Activated naive CD4-positive, alpha-beta T cell treated with anti-CD3 and anti-CD28 coated beads, Interleukin-2, amount 50 U/mL, for 24 hours (primary cell): ENCODE data around the gene TBC1D5.

ENCODE experiments used
- H3K27ac Mint-ChIP-seq: one replicate; pipeline ENCODE4 v1.8.0; 2021; ENCODE audit warnings: mild to moderate bottlenecking, mixed read lengths
- H3K27me3 Mint-ChIP-seq: one replicate; pipeline ENCODE4 v1.8.0; 2021; ENCODE audit warnings: mixed read lengths
- H3K36me3 Mint-ChIP-seq: one replicate; pipeline ENCODE4 v1.8.0; 2021; ENCODE audit warnings: mixed read lengths
- H3K4me1 Mint-ChIP-seq: one replicate; pipeline ENCODE4 v1.8.0; 2021; ENCODE audit warnings: mixed read lengths
- H3K4me3 Mint-ChIP-seq: one replicate; pipeline ENCODE4 v1.8.0; 2021; ENCODE audit warnings: mild to moderate bottlenecking, mixed read lengths
- H3K9me3 Mint-ChIP-seq: one replicate; pipeline ENCODE4 v1.8.0; 2021; ENCODE audit warnings: mixed read lengths

Gene TBC1D5

DNA sequence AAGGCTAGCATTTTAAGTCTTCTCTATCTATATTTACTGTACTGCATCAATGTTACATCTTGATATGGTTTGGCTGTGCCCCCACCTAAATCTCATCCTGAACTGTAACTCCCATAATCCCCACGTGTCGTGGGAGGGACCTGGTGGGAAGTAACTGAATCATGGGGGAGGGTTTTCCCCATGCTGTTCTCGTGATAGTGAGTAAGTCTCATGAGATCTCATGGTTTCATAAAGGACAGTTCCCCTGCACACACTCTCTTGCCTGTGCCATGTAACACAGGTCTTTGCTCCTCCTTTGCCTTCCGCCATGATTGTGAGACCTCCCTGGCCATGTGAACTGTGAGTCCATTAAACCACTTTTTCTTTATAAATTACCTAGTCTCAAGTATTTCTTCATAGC, 161.5 kb downstream of the TBC1D5 start:
- no peak overlapping the region for H3K4me3 Mint-ChIP-seq
- peaks cover 8% of the 10 kb centered on the region for H3K36me3 Mint-ChIP-seq
- peaks cover 7% of the 10 kb centered on the region for H3K4me1 Mint-ChIP-seq
- no peaks in the 10 kb centered on the region for H3K27me3 Mint-ChIP-seq
- H3K27ac Mint-ChIP-seq, result no peak overlapping the region
- H3K9me3 Mint-ChIP-seq, result no peaks in the 10 kb centered on the region

DNA sequence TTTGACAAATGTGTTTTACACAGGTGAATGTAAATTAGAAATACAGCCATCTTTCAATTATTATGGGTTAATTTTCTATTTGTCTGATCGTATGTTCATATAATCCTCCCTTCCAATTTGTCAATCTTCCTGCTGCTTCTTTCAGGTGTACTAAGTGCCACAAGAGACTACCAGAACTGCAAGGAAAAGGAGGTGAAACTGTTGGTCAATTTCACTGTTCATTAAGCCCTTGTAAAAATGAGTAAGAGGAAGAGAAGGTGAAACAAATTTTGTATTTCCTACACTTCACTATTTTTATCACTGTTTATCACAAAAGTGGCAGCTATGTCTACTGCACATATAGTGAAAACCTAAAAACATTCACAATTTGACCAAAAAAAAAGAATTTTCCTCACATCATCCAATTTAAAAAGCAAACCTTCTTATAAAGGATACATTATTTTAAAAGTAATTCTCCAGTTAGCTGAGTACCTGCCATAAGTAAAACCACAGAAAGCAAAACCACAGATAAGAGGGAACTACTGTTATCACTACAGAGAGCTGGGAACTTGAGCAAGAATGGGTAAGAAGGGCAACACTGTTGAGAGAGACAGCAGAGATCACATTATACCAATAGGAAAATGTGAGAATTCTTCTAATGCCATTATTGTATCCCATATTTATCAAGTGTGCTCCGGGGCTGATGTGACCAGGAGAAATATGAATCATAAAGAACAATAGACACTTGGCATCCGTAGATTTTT, 163.0 kb downstream of the TBC1D5 start:
- H3K27me3 Mint-ChIP-seq, result no peaks in the 10 kb centered on the region
- H3K9me3 Mint-ChIP-seq, result no peaks in the 10 kb centered on the region
- H3K4me1 Mint-ChIP-seq, result peaks cover 6% of the 10 kb centered on the region
- no peak overlapping the region for H3K27ac Mint-ChIP-seq
- H3K36me3 Mint-ChIP-seq, result peaks cover 8% of the 10 kb centered on the region
- no peak overlapping the region for H3K4me3 Mint-ChIP-seq

DNA sequence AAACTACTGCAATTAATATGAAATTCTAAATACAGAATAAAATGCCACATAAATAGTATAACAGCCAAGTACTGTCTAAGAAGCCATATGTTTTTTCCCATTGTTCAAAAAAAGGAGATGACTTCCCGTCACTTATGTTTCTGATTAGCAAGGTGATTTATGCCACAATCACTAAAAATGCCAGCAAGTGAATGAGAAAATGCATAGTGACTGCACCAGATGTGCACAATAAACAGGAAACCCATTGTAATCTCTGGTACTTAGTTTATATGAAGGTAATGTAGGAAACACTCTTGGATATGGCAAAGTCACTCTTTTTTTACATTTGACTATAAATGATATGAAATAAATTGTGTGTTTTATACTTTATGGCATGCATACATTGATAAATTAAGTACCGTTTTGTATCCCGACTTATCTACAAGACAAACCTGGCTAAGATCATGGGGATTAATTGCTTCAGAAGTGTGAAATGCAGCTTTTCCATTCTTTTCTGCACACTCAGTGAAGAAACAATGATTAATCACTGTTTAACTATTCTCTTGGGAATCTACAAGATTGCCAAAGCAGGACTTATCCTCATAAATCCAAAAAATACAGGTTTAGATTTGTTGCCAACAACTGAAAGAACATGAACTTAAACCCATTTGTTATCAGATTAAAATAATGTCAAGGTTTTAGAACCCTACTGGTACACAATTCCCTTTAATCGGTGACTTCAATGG, 164.5 kb downstream of the TBC1D5 start:
- Mint-ChIP-seq H3K36me3 (peaks cover 4% of the 10 kb centered on the region), H3K27me3 (no peaks in the 10 kb centered on the region), H3K4me1 (peaks cover 10% of the 10 kb centered on the region), H3K27ac (no peak overlapping the region), H3K9me3 (no peaks in the 10 kb centered on the region), H3K4me3 (no peak overlapping the region)

DNA sequence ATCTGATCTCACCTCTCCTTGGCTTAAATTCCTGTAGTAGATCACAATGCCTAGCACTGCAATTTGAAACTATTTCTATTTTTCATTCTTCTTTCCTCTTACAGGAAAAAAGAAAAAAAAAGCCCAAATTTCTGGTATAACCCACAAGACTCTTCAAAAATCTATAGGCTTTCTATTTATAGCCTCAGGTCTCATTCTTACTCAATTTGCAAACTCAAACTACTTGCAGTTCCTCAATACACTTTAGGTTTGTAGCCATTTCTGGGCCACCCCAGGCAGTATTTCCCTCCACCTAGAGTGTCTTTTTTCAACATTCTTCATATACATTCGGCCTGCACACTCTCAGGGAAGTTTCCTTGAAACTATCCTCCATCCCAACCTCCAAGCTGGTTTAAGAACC, 169.0 kb downstream of the TBC1D5 start:
- Mint-ChIP-seq H3K27ac (no peak overlapping the region), H3K4me1 (peaks cover 10% of the 10 kb centered on the region), H3K9me3 (no peaks in the 10 kb centered on the region), H3K27me3 (no peaks in the 10 kb centered on the region), H3K4me3 (no peak overlapping the region), H3K36me3 (no peaks in the 10 kb centered on the region)

DNA sequence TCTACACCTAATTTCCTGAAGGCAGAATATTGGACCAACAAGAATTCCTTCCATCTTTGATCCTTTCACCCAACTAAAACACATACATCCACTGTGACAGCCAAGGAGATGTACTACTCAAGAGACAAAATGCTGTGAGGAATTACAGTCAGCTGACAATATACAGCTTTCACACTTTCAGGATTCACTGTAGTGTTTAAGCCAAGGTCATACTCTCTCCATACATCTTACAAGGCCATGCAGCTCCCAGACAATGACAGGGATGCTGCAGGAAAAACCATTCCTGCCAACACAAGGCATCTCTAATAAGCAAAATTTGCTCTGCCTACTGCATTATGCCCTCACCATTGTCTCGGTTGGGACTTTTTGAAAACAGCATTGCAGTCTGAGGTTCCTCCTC, 170.7 kb downstream of the TBC1D5 start:
- Mint-ChIP-seq H3K27ac (no peak overlapping the region), H3K9me3 (no peaks in the 10 kb centered on the region), H3K27me3 (no peaks in the 10 kb centered on the region), H3K4me1 (peaks cover 19% of the 10 kb centered on the region), H3K36me3 (no peaks in the 10 kb centered on the region), H3K4me3 (no peak overlapping the region)

DNA sequence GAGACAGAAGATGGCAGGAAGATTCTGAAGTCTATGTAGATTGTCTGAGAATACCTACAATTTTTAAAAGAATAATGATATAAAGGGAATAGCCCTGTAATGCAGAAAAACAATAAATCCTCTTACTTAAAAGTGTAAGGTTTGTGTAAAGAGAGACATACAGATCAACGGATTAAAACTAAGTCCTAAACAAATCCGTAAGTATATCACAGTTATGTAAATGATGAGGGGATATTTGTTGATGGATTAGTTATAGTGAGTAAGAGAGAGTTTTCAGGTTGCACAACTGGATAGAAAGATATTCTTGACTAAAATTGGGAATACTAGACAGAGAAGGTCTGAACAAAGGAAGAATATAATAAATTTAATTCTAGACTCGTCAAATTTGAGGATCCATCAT, 179.6 kb downstream of the TBC1D5 start:
- Mint-ChIP-seq H3K9me3 (no peaks in the 10 kb centered on the region), H3K4me3 (no peak overlapping the region), H3K27me3 (no peaks in the 10 kb centered on the region), H3K4me1 (peaks cover 18% of the 10 kb centered on the region), H3K27ac (no peak overlapping the region), H3K36me3 (peaks cover 10% of the 10 kb centered on the region)

DNA sequence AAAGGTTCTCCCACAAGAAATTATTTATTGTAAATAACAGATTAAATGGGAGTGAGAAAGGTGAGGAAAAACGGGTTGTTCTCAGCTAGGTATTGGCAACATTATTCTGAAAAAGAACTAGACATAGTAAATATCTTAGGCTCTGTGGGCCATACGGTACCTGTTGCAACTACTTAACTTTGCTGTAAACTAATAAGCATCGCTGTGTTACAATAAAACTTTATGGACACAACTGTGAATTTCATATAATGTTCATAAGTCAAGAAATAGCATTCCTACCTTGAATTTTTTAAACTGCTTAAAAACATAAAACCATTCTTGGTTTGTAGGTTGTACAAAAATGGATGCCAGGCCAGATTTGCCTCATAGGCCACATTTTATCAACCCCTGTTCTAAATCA, 183.9 kb downstream of the TBC1D5 start:
- no peaks in the 10 kb centered on the region for H3K9me3 Mint-ChIP-seq
- no peak overlapping the region for H3K27ac Mint-ChIP-seq
- no peaks in the 10 kb centered on the region for H3K4me1 Mint-ChIP-seq
- no peak overlapping the region for H3K4me3 Mint-ChIP-seq
- H3K27me3 Mint-ChIP-seq, result no peaks in the 10 kb centered on the region
- H3K36me3 Mint-ChIP-seq, result peaks cover 15% of the 10 kb centered on the region

DNA sequence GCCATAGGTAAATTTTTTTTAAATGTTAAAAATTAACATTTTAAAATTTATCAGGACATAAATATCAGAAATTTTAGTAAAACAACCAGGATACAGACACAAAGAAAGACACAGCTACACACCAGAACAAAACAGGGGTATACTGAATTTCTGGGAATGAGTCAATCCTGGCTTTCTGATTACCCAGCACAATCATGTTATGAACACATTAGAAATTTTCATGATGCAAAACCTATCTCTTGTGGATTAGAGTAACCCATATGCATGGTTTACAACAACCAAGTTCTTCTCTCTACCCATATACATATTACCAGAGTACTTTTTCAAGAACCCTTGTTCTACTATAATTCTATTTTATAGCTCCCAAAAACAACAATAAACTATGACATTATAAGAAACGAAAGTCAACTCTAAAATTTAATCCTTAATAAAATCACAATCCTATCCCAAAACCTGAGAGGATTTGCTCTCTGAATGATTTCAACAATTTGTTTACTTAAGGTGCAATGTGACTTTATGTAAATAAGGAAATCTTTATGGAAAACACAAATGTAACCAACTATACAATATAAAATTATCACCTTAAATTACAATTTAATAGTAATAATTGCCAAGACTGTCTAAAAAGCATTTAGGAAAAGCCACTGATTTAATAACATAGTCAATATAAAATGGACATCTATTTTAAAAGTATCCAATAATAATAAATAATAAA, 184.5 kb downstream of the TBC1D5 start:
- Mint-ChIP-seq H3K4me1 (no peaks in the 10 kb centered on the region), H3K36me3 (peaks cover 11% of the 10 kb centered on the region), H3K27ac (no peak overlapping the region), H3K9me3 (no peaks in the 10 kb centered on the region), H3K4me3 (no peak overlapping the region), H3K27me3 (no peaks in the 10 kb centered on the region)

DNA sequence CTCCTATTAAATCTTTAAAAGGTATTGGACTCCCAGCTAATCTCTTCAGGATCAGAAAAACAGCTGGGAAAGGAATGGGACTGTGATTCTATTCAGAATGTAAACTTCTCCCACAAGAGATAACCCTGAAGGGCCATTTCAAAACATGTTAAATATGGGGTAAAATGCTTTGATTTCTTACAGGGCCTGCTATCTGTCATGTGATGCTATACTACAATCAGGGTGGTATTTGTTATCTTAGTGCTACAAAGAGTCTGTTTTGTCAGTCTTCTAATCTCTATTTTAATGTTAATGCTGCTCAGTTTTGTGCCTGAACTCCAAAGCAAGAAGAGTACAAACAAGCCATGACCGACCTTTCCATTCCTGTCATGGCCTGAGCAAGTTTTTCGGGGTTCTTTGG, 186.9 kb downstream of the TBC1D5 start:
- no peak overlapping the region for H3K4me3 Mint-ChIP-seq

DNA sequence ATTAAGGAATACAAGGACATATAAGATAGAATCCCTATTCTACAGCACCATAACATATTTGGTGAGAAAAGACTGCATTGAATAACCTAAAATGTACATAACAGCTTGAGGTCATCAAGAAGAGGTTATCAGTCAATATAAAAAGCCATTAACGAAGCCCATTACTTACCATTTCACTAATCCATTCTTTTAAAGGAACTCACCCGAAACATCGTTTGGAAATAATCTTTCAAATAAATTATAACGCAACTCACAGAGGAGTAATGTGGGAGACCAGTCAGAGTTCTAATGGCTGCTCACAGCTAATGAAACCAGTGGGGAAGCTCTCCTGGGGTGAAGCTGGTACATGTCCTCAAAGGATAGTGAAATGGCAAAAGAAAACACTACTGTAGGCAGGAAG, 188.4 kb downstream of the TBC1D5 start:
- Mint-ChIP-seq H3K36me3 (peaks cover 8% of the 10 kb centered on the region), H3K4me1 (no peaks in the 10 kb centered on the region), H3K9me3 (no peaks in the 10 kb centered on the region), H3K27me3 (no peaks in the 10 kb centered on the region), H3K27ac (no peak overlapping the region), H3K4me3 (no peak overlapping the region)

More for the DNA sequence above, 186.9 kb downstream of the TBC1D5 start:
- H3K9me3 Mint-ChIP-seq, result no peaks in the 10 kb centered on the region
- H3K27me3 Mint-ChIP-seq, result no peaks in the 10 kb centered on the region
- H3K4me1 Mint-ChIP-seq, result no peaks in the 10 kb centered on the region
- H3K36me3 Mint-ChIP-seq, result peaks cover 8% of the 10 kb centered on the region
- no peak overlapping the region for H3K27ac Mint-ChIP-seq

DNA sequence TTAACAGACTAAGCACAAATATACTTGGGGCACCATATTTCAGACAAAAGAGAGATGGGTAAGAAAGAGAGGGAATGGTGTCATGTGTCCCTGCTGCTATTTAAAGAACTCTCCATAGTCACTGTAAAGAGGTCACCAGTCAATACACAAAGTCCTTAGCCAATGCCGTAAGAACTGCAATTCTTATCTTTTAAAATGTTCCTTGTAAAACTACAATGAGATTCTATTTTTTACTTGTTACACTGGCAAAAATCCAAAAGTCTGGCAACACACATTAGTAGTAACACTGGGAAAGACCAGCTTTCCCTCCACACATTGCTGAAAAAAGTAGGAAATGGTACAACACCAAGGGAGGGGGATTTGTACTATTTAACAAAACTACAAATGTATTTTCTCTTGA, 189.4 kb downstream of the TBC1D5 start:
- H3K27ac Mint-ChIP-seq, result no peak overlapping the region
- H3K4me3 Mint-ChIP-seq, result no peak overlapping the region
- H3K36me3 Mint-ChIP-seq, result peaks cover 8% of the 10 kb centered on the region
- H3K4me1 Mint-ChIP-seq, result no peaks in the 10 kb centered on the region
- no peaks in the 10 kb centered on the region for H3K27me3 Mint-ChIP-seq
- no peaks in the 10 kb centered on the region for H3K9me3 Mint-ChIP-seq

DNA sequence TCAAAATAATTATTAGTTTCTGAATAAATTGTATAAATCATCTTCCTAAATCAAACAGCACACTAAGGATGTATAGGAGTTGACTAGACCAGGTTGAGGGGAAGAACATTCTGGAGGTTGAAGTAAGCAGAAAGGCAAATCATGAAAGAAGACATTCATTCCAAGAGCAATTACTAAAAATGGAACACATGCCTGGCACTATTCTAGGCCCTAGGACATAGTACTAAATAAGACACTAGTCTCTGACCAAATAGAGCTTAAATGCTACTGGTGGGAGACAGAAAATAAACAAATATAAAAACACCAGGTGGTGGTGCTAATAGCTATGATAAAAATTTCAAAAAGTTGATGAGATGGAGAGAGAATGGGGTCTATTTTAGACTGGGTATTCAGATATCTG, 190.1 kb downstream of the TBC1D5 start:
- no peaks in the 10 kb centered on the region for H3K27me3 Mint-ChIP-seq
- H3K27ac Mint-ChIP-seq, result no peak overlapping the region
- H3K36me3 Mint-ChIP-seq, result peaks cover 8% of the 10 kb centered on the region

DNA sequence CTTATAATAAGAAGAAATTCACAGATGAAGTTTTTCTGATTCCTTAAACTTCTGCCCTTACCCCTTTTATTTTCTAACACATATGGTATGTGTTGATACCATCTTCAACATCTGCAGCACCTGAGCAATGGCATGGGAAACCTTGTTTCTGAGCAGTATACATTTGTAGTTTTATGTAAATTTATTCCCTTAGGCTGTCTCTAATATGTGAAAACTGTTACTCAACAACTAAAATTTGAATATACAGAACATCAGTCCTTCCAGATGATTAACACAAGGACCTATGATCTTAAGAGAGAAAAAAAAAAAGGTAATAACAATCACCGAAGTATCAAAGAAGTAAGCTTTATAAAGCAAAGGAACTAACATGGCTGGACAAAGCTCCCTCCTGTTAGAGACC, 190.5 kb downstream of the TBC1D5 start:
- Mint-ChIP-seq H3K36me3 (peaks cover 8% of the 10 kb centered on the region), H3K9me3 (no peaks in the 10 kb centered on the region), H3K27ac (no peak overlapping the region), H3K4me1 (no peaks in the 10 kb centered on the region), H3K27me3 (no peaks in the 10 kb centered on the region), H3K4me3 (no peak overlapping the region)

More for the DNA sequence above, 190.1 kb downstream of the TBC1D5 start:
- Mint-ChIP-seq H3K4me1 (no peaks in the 10 kb centered on the region), H3K4me3 (no peak overlapping the region), H3K9me3 (no peaks in the 10 kb centered on the region)

DNA sequence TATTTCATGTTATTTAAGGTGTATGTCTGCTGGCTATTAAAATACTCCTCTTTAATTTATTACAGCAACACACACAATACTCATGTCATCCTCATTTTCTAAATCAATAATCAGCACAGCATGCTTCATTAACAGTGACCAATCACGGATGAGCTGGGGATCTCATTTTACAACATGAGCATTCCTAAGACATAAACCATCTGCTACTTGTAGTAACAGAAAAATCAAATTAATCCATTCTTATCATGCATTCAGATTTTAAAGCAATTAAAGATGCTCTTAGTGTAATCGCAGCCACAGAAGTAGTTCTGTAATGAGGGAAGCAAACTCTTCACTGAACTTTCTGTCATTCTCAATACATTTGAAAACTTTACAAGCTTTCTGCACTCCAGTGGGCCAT, 191.1 kb downstream of the TBC1D5 start:
- Mint-ChIP-seq H3K27ac (no peak overlapping the region), H3K27me3 (no peaks in the 10 kb centered on the region), H3K9me3 (no peaks in the 10 kb centered on the region), H3K4me3 (no peak overlapping the region), H3K4me1 (no peaks in the 10 kb centered on the region), H3K36me3 (peaks cover 5% of the 10 kb centered on the region)

DNA sequence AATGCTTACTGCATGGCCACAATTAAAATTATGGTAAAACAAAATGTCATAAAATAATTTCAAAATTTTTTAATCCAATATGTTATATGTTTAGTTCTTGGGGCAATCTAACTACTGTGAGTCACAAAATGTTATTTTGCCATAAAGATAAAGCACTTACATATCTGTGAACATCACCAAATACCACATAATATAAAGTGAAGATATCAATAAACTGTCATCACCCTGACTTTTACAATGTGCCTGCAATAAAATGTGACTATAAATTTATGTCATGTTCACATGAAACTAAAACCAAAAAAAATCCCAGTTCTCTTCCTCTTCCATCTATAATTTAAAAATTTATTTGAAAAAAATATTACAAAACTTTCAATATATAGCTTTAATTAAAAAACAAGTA, 191.8 kb downstream of the TBC1D5 start:
- Mint-ChIP-seq H3K36me3 (peaks cover 5% of the 10 kb centered on the region), H3K9me3 (no peaks in the 10 kb centered on the region), H3K4me1 (no peaks in the 10 kb centered on the region), H3K27me3 (no peaks in the 10 kb centered on the region), H3K4me3 (no peak overlapping the region), H3K27ac (no peak overlapping the region)
